SIG-M5 treated with dmso at 0.1 percent for 504 hours (cell line): ENCODE results near the gene SELENOI.
A peak's percentile ranks its signal among the peaks of the same experiment; 100 is the strongest.
"Not testable (repeated sequence)": the region's sequence is repeated elsewhere in the genome, so short reads cannot be mapped to it uniquely, and the experiment has no call there.

Experiments used
- DNase-seq: peaks from one replicate; lab custom pipeline; 2025; ENCODE audit not compliant: unreplicated experiment; lab: John Stamatoyannopoulos, UW

Gene SELENOI

GRCh38 chr2:26327291-26328272 lies 18.4 kb upstream of the SELENOI start:
- peak; percentile 90 for DNase-seq

GRCh38 chr2:26329083-26329482 lies 16.9 kb upstream of the SELENOI start:
- DNase-seq = not testable (repeated sequence)

- peak; percentile 93 for DNase-seq
These were observed 15.8 kb upstream of the SELENOI start for GRCh38 chr2:26330114-26330549.

- DNase-seq = no peak
These were observed 15.3 kb upstream of the SELENOI start for GRCh38 chr2:26330604-26331003.

GRCh38 chr2:26331321-26331720 lies 14.6 kb upstream of the SELENOI start:
- not testable (repeated sequence) for DNase-seq

- DNase-seq = no peak
These were observed 12.7 kb upstream of the SELENOI start for GRCh38 chr2:26333293-26333692.

- DNase-seq = no peak
These were observed 10.7 kb upstream of the SELENOI start for GRCh38 chr2:26335231-26335630.

GRCh38 chr2:26336719-26337118 lies 9.2 kb upstream of the SELENOI start:
- no peak for DNase-seq

GRCh38 chr2:26337298-26337697 lies 8.6 kb upstream of the SELENOI start:
- no peak for DNase-seq

- no peak for DNase-seq
These were observed 5.1 kb upstream of the SELENOI start for GRCh38 chr2:26340831-26341230.

GRCh38 chr2:26344581-26345282 lies 1.2 kb upstream of the SELENOI start:
- DNase-seq = no peak

- DNase-seq = no peak
These were observed 729 bp upstream of the SELENOI start for GRCh38 chr2:26345283-26345544.

- peak; percentile 81 for DNase-seq
These were observed 611 bp downstream of the SELENOI start, which contains the start of gene ADGRF3 for GRCh38 chr2:26346454-26347053. Gene ADGRF3, minus strand, starts transcription at chr2:26346789. Its CDS starts 555 bp downstream, at chr2:26346234.

- DNase-seq = no peak
These were observed 1.4 kb downstream of the SELENOI start for GRCh38 chr2:26347286-26347865.

GRCh38 chr2:26349690-26350089 lies 3.7 kb downstream of the SELENOI start:
- DNase-seq = no peak

- no peak for DNase-seq
These were observed 5.6 kb downstream of the SELENOI start for GRCh38 chr2:26351375-26352090.

GRCh38 chr2:26352892-26353291 lies 6.9 kb downstream of the SELENOI start:
- no peak for DNase-seq

GRCh38 chr2:26354469-26354868 lies 8.5 kb downstream of the SELENOI start:
- not testable (repeated sequence) for DNase-seq

GRCh38 chr2:26355038-26355995 lies 9.4 kb downstream of the SELENOI start:
- DNase-seq = peak; percentile 43

- DNase-seq = no peak
These were observed 10.2 kb downstream of the SELENOI start for GRCh38 chr2:26356111-26356510.
